K562 (cell line): ENCODE measurements around the gene GADD45GIP1. TPM values are rescaled to one million over a fixed set of nuclear protein-coding genes. Genes with fewer than 3 reads are reported as not detected.

Source experiments
- BRF1 ChIP-seq: IDR thresholded peaks from 3 replicates; pipeline ENCODE4 v1.6.1; 2011; ENCODE audit warnings: borderline replicate concordance, mild to moderate bottlenecking; ENCODE audit not compliant: insufficient read length; ENCODE audit errors: extremely low read depth
- DACH1 ChIP-seq: fragments of 450-650 bp; IDR thresholded peaks from 2 replicates; pipeline ENCODE4 v1.6.1; 2018; ENCODE audit not compliant: partially characterized antibody
- ELK3 ChIP-seq: fragments of 450-650 bp; formaldehyde crosslinking; IDR thresholded peaks from 2 replicates; pipeline ENCODE4 v1.4.0; 2020; ENCODE audit warnings: mild to moderate bottlenecking
- EWSR1 ChIP-seq: fragments of 450-650 bp; IDR thresholded peaks from 2 replicates; pipeline ENCODE4 v1.6.1; 2018; ENCODE audit warnings: borderline replicate concordance, mild to moderate bottlenecking, low read depth, moderate library complexity; ENCODE audit not compliant: partially characterized antibody
- FOXP1 ChIP-seq: sonication (generic); formaldehyde crosslinking; IDR thresholded peaks from 2 replicates; pipeline ENCODE4 v1.8.0; 2022; ENCODE audit warnings: mild to moderate bottlenecking, missing genetic modification reagents
- MAFG ChIP-seq: fragments of 450-650 bp; conservative IDR thresholded peaks from 2 replicates; pipeline ENCODE4 v1.6.1; 2016; ENCODE audit warnings: missing genetic modification characterization, missing compliant biosample characterization
- NR1H2 ChIP-seq: sonication (generic); formaldehyde crosslinking; IDR thresholded peaks from 2 replicates; pipeline ENCODE4 v1.4.0; 2020; ENCODE audit warnings: mild to moderate bottlenecking, missing genetic modification reagents
- PML ChIP-seq: IDR thresholded peaks from 2 replicates; pipeline ENCODE4 v1.6.1; 2012; ENCODE audit warnings: low read length, inconsistent platforms
- PPARD ChIP-seq: fragments of 250-450 bp; sonication (Bioruptor Pico); IDR thresholded peaks from 2 replicates; pipeline ENCODE4 v1.8.0; 2022; ENCODE audit warnings: inconsistent platforms, mild to moderate bottlenecking, moderate library complexity
- PURB ChIP-seq: sonication (generic); formaldehyde crosslinking; IDR thresholded peaks from 2 replicates; pipeline ENCODE4 v1.9.0; 2021; ENCODE audit warnings: low read depth, mild to moderate bottlenecking, missing genetic modification reagents
- PYGO2 ChIP-seq: fragments of 450-650 bp; IDR thresholded peaks from 2 replicates; pipeline ENCODE4 v1.6.1; 2016; ENCODE audit warnings: mild to moderate bottlenecking, missing genetic modification characterization, moderate library complexity, missing compliant biosample characterization
- RNF2 ChIP-seq: sonication (generic); IDR thresholded peaks from 2 replicates; pipeline ENCODE4 v1.6.1; 2016
- RUNX1 ChIP-seq: sonication (generic); IDR thresholded peaks from 2 replicates; pipeline ENCODE4 v1.6.1; 2016; ENCODE audit warnings: antibody characterized with exemption, low read depth
- TAF9B ChIP-seq: fragments of 450-650 bp; IDR thresholded peaks from 2 replicates; pipeline ENCODE4 v1.6.1; 2018; ENCODE audit warnings: mild to moderate bottlenecking; ENCODE audit not compliant: partially characterized antibody
- TEAD2 ChIP-seq: fragments of 450-650 bp; IDR thresholded peaks from 2 replicates; pipeline ENCODE4 v1.6.1; 2016; ENCODE audit warnings: missing genetic modification characterization, control low read depth, missing compliant biosample characterization
- TOE1 ChIP-seq, 2 experiments: fragments of 450-650 bp in 1 of 2; sonication (generic) in 1 of 2; formaldehyde crosslinking in 1 of 2; IDR thresholded peaks; 2 replicates each; pipeline versions ENCODE4 v1.7.1 to v1.8.0; 2016 to 2022; ENCODE audit warnings: borderline replicate concordance in 2 of 2, mild to moderate bottlenecking in 2 of 2, antibody characterized with exemption in 1 of 2, inconsistent platforms in 1 of 2, low read depth in 1 of 2, missing genetic modification reagents in 1 of 2, moderate library complexity in 1 of 2
- ZBTB7A ChIP-seq: IDR thresholded peaks from 2 replicates; pipeline ENCODE4 v1.6.1; 2011; ENCODE audit warnings: low read depth, mild to moderate bottlenecking, low read length, moderate library complexity, borderline replicate concordance; ENCODE audit not compliant: control insufficient read depth
- ZC3H4 ChIP-seq: sonication (generic); formaldehyde crosslinking; IDR thresholded peaks from 2 replicates; pipeline ENCODE4 v1.9.0; 2021; ENCODE audit warnings: missing genetic modification reagents, borderline replicate concordance
- ZNF174 ChIP-seq: fragments of 250-450 bp; sonication (Bioruptor Pico); IDR thresholded peaks from 2 replicates; pipeline ENCODE4 v1.4.0; 2020; ENCODE audit warnings: mild to moderate bottlenecking
- ZNF384 ChIP-seq: IDR thresholded peaks from 2 replicates; pipeline ENCODE4 v1.6.1; 2012; ENCODE audit warnings: low read depth, low read length, improper control_type of control experiment
- ZNF551 ChIP-seq: fragments of 250-450 bp; sonication (Bioruptor Pico); IDR thresholded peaks from 2 replicates; pipeline ENCODE4 v1.5.0; 2021; ENCODE audit warnings: mild to moderate bottlenecking, moderate library complexity
- ZNF696 ChIP-seq: fragments of 250-450 bp; sonication (Bioruptor Pico); conservative IDR thresholded peaks from 2 replicates; pipeline ENCODE4 v1.4.0; 2020; ENCODE audit warnings: mild to moderate bottlenecking, moderate library complexity
- ZNF699 ChIP-seq: fragments of 250-450 bp; sonication (Bioruptor Pico); IDR thresholded peaks from 2 replicates; pipeline ENCODE4 v1.8.0; 2021; ENCODE audit warnings: mild to moderate bottlenecking, moderate library complexity; ENCODE audit not compliant: insufficient replicate concordance
- ZNF764 ChIP-seq: fragments of 250-450 bp; sonication (Bioruptor Pico); IDR thresholded peaks from 2 replicates; pipeline ENCODE4 v1.4.0; 2020; ENCODE audit warnings: low read depth, mild to moderate bottlenecking, moderate library complexity
- polyA plus RNA-seq, 8 experiments: library from polyadenylated mRNA; depleted of rRNA in 4 of 8; stranded (reverse) in 5 of 8; unstranded in 3 of 8; fragments of >200 nt; fragmentation: Nextera tagmentation in 2 of 8; fragmentation: Illumina TruSeq in 1 of 8; extraction: Ambion mirVana in 2 of 8; extraction: Trizol in 1 of 8; gene quantifications; 2 replicates each; pipeline versions ENCODE4 v1.2.1 to v1.2.3, GENCODE V29; 2011 to 2014; ENCODE audit warnings: inconsistent platforms in 1 of 8, missing spikeins in 1 of 8
- total RNA-seq, 7 experiments: library from RNA; depleted of rRNA in 6 of 7; stranded (reverse); fragments of >200 nt in 6 of 7; fragmentation: Illumina TruSeq in 2 of 7; extraction: Trizol in 2 of 7; gene quantifications; 2 replicates each; pipeline versions ENCODE4 v1.2.1 to v1.2.3, GENCODE V29; 2011 to 2021; ENCODE audit warnings: low replicate concordance in 1 of 7
- TF ChIP-seq, protein P1 (sequence below): IDR thresholded peaks from 2 replicates; pipeline ENCODE4 v1.6.1; 2016; ENCODE audit warnings: missing genetic modification characterization, missing compliant biosample characterization
- TF ChIP-seq, protein P2 (sequence below), 2 experiments: fragments of 450-650 bp; conservative IDR thresholded peaks; 2 replicates each; pipeline ENCODE4 v1.6.1; 2017; ENCODE audit warnings: mild to moderate bottlenecking in 2 of 2, moderate library complexity in 2 of 2

The GADD45GIP1 gene
- total and polyA plus RNA-seq, 9 of the 15 experiments (the other 6 are each of a cell fraction or from before 2014, with no cell fraction given) = 5.1 to 161 (median 29.2) TPM

GRCh38 chr19:12983542-12984142, 26.6 kb upstream of the GADD45GIP1 start (continued):
- TF ChIP-seq ZNF174 (CRISPR knock-in tag) (no peak), ZNF696 (CRISPR knock-in tag) (no peak), ELK3 (CRISPR knock-in tag) (no peak), ZNF384 (0 out of 2 replicates have a peak, but pooled peaks have one; percentile 13), FOXP1 (CRISPR knock-in tag) (peak; percentile 76), PML (no peak), RUNX1 (no peak; the same call in 1 of the 2 replicates), ZNF764 (CRISPR knock-in tag) (no peak), TEAD2 (no peak), ZC3H4 (CRISPR knock-in tag) (no peak), DACH1 (no peak), TOE1 (IDR thresholded peaks at IDR 0.05; ENCODE audit: borderline replicate concordance) (no peak), TOE1 (CRISPR knock-in tag; IDR thresholded peaks at IDR 0.05; ENCODE audit: borderline replicate concordance, low read depth) (no peak), ZBTB7A (peak; percentile 93), PURB (CRISPR knock-in tag) (no peak), EWSR1 (no peak), BRF1 (no peak), TAF9B (no peak), ZNF551 (CRISPR knock-in tag) (no peak), RNF2 (no peak), NR1H2 (CRISPR knock-in tag) (no peak), ZNF699 (no peak), MAFG (tag) (no peak), PPARD (no peak), PYGO2 (tag) (no peak)
- TF ChIP-seq, protein P1, sequence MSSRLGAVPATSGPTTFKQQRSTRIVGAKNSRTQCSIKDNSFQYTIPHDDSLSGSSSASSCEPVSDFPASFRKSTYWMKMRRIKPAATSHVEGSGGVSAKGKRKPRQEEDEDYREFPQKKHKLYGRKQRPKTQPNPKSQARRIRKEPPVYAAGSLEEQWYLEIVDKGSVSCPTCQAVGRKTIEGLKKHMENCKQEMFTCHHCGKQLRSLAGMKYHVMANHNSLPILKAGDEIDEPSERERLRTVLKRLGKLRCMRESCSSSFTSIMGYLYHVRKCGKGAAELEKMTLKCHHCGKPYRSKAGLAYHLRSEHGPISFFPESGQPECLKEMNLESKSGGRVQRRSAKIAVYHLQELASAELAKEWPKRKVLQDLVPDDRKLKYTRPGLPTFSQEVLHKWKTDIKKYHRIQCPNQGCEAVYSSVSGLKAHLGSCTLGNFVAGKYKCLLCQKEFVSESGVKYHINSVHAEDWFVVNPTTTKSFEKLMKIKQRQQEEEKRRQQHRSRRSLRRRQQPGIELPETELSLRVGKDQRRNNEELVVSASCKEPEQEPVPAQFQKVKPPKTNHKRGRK (tag) = no peak
- TF ChIP-seq, protein P2, sequence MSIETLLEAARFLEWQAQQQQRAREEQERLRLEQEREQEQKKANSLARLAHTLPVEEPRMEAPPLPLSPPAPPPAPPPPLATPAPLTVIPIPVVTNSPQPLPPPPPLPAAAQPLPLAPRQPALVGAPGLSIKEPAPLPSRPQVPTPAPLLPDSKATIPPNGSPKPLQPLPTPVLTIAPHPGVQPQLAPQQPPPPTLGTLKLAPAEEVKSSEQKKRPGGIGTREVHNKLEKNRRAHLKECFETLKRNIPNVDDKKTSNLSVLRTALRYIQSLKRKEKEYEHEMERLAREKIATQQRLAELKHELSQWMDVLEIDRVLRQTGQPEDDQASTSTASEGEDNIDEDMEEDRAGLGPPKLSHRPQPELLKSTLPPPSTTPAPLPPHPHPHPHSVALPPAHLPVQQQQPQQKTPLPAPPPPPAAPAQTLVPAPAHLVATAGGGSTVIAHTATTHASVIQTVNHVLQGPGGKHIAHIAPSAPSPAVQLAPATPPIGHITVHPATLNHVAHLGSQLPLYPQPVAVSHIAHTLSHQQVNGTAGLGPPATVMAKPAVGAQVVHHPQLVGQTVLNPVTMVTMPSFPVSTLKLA (conservative IDR thresholded peaks at IDR 0.05) = peak in 1 of 2 experiments; percentile 40; a peak in 1 of 4 replicates
